GM18519 (cell line): Measurements from ENCODE around the gene ANKRD1.

Experiments used
- ATAC-seq: cut with Tn5 transposase; IDR thresholded peaks from one replicate; pipeline ENCODE4 v1.9.1; 2021; ENCODE audit warnings: mild to moderate bottlenecking, moderate library complexity; ENCODE audit not compliant: unreplicated experiment, low FRiP score

The ANKRD1 gene

DNA sequence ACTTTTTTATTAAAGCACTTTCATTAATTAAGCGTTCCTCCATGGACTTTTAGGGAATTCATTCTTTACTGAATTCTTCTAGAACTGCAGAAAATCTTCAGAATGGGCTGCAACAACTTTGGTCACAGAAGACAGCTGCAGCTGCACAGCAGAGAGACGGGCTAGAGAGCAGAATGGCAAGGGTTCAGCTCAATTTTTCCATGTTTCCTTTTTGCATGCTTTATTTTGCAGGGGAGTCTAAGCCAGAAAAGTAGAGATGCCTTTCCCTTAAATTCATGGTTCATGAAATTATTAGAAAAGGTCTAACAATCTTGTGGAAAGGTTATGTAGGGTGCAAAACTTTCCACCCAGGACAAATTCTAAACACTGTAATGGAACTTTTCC is 15.4 kb upstream of the ANKRD1 start:
- no peak for ATAC-seq

DNA sequence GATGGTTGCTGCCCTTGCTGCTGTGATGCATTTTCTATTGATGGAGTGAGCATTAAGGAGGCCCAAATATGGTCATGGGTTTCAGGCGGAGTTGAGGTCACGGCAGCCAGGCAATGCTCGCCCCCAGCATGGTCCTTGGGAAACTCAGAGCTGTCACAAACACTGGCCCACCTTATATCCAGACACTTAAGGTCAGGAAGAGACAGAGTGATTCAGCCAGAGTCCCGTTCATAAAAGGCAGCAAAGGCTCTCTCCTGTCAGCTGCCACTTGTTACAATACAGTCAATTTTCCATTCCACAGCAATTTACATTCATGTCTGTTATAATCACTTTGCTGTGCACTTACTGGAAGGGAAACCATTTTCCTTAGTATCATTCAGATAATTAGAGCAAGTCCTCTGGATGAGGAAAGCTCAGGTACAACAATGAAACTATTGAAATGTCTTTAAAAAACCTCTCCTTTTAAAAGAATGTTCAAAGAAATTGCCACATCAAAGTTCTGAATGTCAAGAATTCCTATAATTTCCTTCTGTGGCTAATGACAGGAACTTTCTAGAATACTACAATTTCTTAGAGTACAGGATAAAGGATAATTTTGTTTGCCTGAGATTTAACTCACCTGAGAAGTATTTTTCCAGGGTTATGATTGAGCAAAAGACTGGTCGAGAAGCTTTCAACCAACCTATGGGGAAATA is 14.8 kb upstream of the ANKRD1 start:
- ATAC-seq = no peak

GRCh38 chr10:90930971-90931871 is 10.3 kb upstream of the ANKRD1 start:
- no peak for ATAC-seq

DNA sequence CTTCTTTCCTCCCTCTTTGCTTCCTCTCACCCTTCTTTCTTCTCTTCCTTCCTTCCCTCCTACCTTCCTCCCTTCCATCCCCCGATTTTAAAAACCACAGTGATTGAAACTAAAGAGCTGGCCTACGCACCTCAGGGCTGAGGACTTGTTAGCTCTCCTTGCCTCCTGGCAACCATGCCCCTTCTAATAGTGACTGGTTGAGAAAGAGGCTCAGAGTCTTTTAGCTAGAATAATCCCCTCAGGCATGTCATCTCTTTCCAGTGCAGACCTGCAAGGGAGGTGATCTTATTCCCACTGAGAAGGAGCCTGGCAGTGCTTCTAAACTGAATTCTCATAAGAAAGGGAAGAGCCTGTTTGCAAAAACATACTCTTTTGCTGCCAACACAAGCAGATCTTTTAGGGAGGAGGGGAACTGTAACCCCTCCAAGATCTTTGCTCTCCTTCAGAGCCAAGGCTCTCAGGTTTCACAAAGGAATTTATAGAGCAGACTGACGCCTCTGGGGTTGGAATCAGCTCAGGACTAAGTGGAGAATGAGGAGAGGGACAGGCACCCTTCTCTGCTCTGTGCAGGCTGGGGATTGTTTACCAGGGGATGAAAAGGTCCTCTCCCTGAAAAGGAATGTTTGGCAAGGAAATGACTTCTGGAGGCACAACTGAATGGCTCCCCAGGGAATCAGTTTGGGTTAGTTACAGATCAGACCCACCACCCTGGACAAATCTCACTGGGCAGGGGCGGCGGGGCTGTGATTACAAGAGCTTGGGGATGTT is 9.4 kb upstream of the ANKRD1 start:
- no peak for ATAC-seq

DNA sequence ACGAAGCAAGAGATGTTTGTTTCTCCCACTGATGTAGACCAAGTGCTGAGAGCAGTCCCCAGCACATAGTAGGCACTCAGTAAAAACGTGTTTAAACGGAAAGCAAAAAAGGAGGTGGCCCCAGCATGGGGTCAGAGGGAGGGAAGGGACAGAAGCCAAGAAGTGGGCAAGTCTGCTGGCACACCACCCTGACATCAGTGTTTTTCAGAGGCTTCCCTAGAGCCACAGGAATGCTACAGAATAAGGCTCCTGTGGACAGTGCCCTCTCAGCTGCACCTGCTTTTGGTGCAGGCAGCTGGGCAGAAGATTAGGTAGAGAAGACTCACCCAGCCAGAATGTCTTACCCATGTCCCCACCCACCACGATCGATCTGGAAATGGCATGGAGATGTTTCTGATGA is 8.3 kb upstream of the ANKRD1 start:
- ATAC-seq = no peak

DNA sequence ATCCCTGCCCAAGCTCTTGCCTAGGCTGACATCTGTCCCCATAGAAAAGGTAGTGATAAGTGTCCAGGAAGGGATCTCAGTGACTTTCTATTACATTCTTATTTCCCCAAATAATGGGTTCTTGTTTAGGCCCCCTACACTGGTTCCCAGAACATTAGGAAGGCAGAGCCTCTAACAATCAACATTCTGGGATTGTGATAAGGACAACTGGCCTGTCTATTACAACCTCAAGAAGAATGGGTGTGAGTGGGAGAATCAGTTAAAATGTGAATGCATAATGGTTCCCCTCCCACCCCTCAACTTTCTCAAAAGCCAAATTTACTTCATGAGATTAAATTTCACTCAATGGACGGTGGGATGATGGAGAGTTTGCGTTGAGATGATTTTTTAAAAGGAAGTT is 6.4 kb upstream of the ANKRD1 start:
- no peak for ATAC-seq

- no peak for ATAC-seq
Measured at GRCh38 chr10:90925079-90926029, 4.5 kb upstream of the ANKRD1 start.

- no peak for ATAC-seq
Measured at GRCh38 chr10:90924552-90924951, 3.7 kb upstream of the ANKRD1 start.

- ATAC-seq = no peak
Measured at GRCh38 chr10:90923111-90923731, 2.3 kb upstream of the ANKRD1 start.

GRCh38 chr10:90921906-90922305 is 1.0 kb upstream of the ANKRD1 start:
- ATAC-seq = no peak

GRCh38 chr10:90919683-90920574 is 958 bp downstream of the ANKRD1 start:
- no peak for ATAC-seq

DNA sequence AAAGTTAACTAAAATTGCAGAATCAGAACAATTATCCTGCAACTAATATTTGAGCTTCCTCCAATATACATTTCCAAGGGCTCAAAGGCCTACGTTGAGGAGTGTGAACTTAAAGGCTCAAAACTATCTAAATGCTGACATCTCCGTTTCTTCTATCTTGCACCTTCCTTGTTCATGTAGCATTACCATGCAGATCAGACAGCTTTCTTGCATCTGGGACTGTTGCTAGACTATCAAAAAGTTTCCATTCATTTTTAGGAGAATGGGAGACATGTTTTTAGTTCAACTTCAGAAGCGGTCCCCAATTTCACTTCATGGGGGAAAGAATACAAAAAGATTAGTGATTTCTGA is 2.9 kb downstream of the ANKRD1 start:
- no peak for ATAC-seq

DNA sequence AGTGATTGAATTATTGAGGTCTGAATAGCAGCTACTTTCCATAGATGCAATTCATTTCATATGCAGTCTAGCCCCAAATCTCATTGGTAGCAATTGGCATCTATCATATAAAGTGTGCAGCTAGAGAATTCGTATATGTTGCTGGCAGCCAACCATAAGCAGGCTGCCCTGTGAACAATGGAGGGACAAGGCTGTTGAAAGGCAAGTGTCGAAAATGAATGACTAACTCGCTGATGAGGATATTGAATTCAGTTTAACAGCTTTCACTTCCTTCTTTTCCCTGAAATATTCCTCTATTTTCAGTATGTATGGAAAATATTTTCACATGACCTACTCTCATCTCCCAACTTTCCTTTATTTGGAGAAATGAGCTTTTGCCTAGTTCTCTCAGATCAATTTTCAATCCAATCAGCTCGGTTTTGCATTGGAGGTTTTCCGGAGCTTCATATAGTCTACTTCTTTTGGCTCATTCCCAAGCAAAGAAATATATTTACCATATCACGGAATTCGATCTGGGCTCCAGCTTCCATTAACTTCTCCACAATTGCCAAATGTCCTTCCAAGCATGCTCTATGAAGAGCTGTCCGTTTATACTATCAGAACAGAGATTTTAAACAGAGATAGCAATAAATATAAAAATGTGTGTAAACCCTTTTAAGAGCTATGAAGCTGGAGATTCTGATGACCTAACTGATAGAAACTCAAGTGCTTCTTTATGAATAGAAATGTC is 3.5 kb downstream of the ANKRD1 start:
- ATAC-seq = no peak

DNA sequence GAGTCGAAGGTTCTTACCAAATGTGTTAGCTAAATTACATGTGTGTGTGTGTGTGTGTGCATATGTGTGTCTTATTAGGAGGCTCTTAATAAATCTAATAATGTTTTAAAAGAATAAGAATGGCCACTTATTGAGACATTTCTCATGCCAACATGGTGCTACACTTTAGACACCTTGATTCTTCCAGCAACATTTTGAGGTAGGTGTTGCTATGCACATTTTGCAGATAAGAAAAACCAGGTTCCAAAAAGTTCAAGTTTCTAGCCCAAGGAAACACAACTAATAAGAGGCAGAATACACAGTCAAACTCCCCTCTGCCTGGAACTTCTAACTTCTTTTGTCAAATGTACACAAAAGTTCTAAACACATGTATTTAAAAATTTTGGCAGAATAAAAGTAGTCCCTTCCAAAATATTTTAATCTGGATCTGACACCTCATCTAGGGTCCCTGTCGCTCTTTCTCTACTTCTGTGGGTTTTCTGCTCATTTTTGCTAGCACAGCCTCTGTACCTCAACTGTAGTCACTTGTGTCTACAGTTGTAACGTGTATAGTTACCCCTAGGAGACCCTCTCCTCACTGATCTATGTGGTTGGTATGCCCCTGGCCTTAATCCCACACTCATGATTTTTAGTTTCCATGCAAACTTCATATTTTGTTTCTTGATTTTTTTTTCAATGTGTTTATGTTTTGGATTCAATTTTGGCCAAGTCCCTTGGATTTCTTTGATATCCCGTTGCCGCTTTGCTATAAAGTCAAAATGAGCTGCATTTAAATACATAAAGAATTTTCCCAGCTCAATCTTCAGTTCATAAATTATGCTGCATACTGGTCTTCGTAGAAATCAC is 4.3 kb downstream of the ANKRD1 start:
- no peak for ATAC-seq

DNA sequence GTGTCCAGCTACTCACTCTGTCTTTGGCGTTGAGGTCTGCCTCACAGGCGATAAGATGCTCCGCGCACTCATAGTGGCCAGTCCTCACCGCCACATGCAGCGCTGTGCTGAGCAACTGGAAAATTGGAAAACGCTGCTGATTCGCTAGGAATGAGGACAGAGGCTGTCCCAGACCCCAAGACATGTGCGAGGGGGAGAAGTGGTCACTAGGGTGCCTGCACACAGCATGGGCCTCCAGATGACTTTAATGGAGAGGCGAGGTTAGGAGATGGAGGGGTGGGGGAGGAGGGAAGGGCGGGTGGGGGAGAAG is 5.2 kb downstream of the ANKRD1 start:
- ATAC-seq = no peak

- ATAC-seq = no peak
Measured at GRCh38 chr10:90914992-90915765, 5.7 kb downstream of the ANKRD1 start.
